ENCODE measurements around the gene SMYD3. TPM values are rescaled to one million over a fixed set of nuclear protein-coding genes. Genes with fewer than 3 reads are reported as not detected.
A peak's percentile ranks its signal among the peaks of the same experiment; 100 is the strongest.

SMYD3 gene
- total RNA-seq, 4 donors from 2014 or later: 10.5 to 36.4 (median 22.5) TPM

- Histone ChIP-seq H3K4me1 (no peaks in the 10 kb centered on the region), H3K27ac (no peak overlapping the region), H3K9me3 (no peaks in the 10 kb centered on the region), H3K27me3 (no peaks in the 10 kb centered on the region), H3K4me3 (no peak overlapping the region), H3K36me3 (no peaks in the 10 kb centered on the region)
- no peak for DNase-seq
- intact Hi-C loops (cut with DNase I; ENCODE audit: low total_unique reads): no loop called here
- TF ChIP-seq CTCF (IDR thresholded peaks at IDR 0.05): no peak
- TF ChIP-seq POLR2A (IDR thresholded peaks at IDR 0.05): no peak
These were observed 502.8 kb downstream of the SMYD3 start for GRCh38 chr1:246004301-246004700.

- intact Hi-C loops (cut with DNase I; ENCODE audit: low total_unique reads): no loop called here
- DNase-seq: no peak
- Histone ChIP-seq H3K36me3 (no peaks in the 10 kb centered on the region), H3K27me3 (no peaks in the 10 kb centered on the region), H3K4me1 (no peaks in the 10 kb centered on the region), H3K9me3 (no peaks in the 10 kb centered on the region), H3K4me3 (no peak overlapping the region), H3K27ac (no peak overlapping the region)
- TF ChIP-seq POLR2A (IDR thresholded peaks at IDR 0.05) (no peak), CTCF (IDR thresholded peaks at IDR 0.05) (no peak)
These were observed 503.7 kb downstream of the SMYD3 start for GRCh38 chr1:246003442-246003730.

- Histone ChIP-seq H3K36me3 (no peaks in the 10 kb centered on the region), H3K27ac (no peak overlapping the region), H3K4me3 (no peak overlapping the region), H3K27me3 (no peaks in the 10 kb centered on the region), H3K4me1 (no peaks in the 10 kb centered on the region), H3K9me3 (no peaks in the 10 kb centered on the region)
- TF ChIP-seq POLR2A (IDR thresholded peaks at IDR 0.05): no peak
- TF ChIP-seq CTCF (IDR thresholded peaks at IDR 0.05): peak; percentile 73 to 89 (median 78)
- intact Hi-C loops (cut with DNase I; ENCODE audit: low total_unique reads): no loop called here
- DNase-seq: peak; percentile 75
These were observed 504.2 kb downstream of the SMYD3 start for GRCh38 chr1:246002725-246003441.

- TF ChIP-seq CTCF (IDR thresholded peaks at IDR 0.05): no peak
- no peak for TF ChIP-seq POLR2A (IDR thresholded peaks at IDR 0.05)
- H3K27ac ChIP-seq: no peak overlapping the region
- H3K36me3 ChIP-seq: no peaks in the 10 kb centered on the region
- intact Hi-C loops (cut with DNase I; ENCODE audit: low total_unique reads): no loop called here
- no peaks in the 10 kb centered on the region for H3K9me3 ChIP-seq
- no peaks in the 10 kb centered on the region for H3K27me3 ChIP-seq
- no peak overlapping the region for H3K4me3 ChIP-seq
- no peaks in the 10 kb centered on the region for H3K4me1 ChIP-seq
- DNase-seq: no peak
These were observed 505.2 kb downstream of the SMYD3 start for GRCh38 chr1:246001837-246002230.

GRCh38 chr1:246001142-246001836 is 505.8 kb downstream of the SMYD3 start:
- Histone ChIP-seq H3K4me1 (no peaks in the 10 kb centered on the region), H3K27ac (no peak overlapping the region), H3K27me3 (no peaks in the 10 kb centered on the region), H3K4me3 (no peak overlapping the region), H3K9me3 (no peaks in the 10 kb centered on the region), H3K36me3 (no peaks in the 10 kb centered on the region)
- DNase-seq: no peak
- intact Hi-C loops (cut with DNase I; ENCODE audit: low total_unique reads): no loop called here
- no peak for TF ChIP-seq POLR2A (IDR thresholded peaks at IDR 0.05)
- TF ChIP-seq CTCF (IDR thresholded peaks at IDR 0.05): no peak
